Tongue (tissue), 2 donors: ENCODE data around the gene RHBDL1. TPM values are rescaled to one million over a fixed set of nuclear protein-coding genes. Genes with fewer than 3 reads are reported as not detected.
"Not testable (repeated sequence)": the region's sequence is repeated elsewhere in the genome, so short reads cannot be mapped to it uniquely, and the experiment has no call there.

Source experiments
- DNase-seq: peaks from one replicate; pipeline ENCODE4 v3.0.0-alpha.2; 2015
- total RNA-seq: library from RNA; depleted of rRNA; stranded (reverse); fragments of >200 nt; gene quantifications from one replicate; pipeline ENCODE4 v1.2.3, GENCODE V29; 2014

The RHBDL1 gene
- total RNA-seq, 1 donor from 2014 or later: 1.2 TPM

DNA sequence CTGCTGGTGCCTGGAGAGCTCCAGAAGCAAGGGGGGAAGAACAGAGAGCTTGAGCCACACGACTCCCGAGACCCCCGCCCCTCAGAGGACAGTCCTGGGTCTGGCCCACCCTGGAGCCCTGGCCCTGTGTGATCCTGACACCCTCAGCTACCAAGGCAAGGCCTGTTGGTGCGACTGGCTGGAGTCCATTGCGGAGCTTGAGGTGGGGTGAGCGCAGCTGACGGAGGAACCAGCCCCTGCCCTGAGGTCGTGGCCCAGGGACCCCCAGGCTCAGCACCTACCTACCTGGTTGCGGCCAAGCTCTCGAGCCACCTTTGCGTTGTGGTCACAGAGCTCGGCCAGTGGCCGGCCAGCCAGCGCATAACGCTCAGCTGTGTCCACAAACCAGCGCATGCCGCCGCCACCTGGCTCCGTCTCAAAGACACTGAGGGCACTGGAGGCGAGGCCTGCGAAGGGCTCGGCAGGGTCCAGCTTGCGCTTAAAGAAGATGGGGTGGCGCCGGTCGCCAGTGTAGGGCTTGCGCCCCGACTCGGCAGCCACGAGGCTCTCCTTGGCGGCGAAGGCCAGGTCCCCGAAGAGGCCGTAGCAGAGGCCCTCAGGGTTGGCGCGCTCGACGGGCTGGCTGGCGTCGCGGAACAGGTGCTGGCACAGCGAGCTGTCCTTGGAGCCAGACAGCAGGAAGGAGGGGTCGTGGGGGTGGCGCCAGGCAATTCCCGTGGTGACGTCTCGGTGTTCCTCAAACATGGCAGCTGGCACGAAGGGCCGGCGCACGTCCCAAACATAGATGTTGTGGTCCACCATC, 11.2 kb downstream of the RHBDL1 start:
- DNase-seq: no peak

DNA sequence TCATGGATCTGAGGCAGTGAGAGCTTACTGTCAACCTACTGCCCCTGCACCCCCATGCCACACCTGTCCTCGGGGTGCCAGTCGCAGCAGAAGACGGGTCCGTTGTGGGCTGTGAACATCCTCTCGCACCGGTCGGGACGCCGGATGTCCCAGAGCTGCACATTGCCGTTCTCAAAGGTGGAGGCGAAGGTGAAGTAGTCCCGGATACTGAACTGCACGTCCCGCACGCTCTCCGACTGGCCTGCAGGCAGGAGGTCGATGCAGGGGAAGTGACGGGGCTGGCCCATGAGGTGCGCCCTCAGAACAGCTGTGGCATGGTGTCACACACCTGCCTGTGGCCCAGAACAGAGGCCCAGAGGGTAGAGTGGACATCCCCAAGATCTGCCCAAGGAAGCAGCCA, 12.0 kb downstream of the RHBDL1 start:
- no peak for DNase-seq

DNA sequence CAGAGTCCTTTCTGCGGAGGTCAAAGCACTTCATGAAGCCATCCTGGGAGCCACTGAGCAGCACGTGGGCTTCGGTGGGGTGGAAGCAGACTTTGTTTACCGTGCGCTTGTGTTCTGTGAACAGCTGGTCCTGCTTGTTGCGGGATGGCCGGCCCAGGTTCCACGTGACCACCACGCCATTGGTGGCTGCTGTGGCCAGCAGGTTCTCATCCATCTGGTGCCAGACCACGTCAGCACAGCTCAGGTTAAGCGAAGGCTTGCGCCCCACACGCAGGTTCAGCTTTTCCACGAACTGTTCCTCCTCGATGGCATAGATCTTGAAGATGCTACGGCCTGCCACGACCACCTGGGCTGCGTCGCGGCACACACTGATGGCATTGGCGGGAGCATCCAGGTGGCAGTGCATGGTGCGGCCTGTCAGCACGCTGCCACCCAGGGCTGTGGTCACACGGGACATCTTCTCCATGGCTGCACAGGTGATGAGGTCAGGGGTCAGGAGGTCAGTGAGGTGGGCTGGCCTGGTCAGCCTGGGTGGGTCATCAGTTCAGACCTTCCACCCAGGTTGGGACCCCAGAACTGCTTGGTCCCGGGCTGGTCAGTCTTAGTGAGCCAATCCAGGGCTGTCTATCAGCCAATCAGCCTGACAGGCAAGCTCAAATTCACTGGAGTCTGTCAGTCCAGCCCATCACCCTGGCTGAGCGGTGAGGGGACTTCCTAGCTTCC, 13.9 kb downstream of the RHBDL1 start:
- no peak for DNase-seq

DNA sequence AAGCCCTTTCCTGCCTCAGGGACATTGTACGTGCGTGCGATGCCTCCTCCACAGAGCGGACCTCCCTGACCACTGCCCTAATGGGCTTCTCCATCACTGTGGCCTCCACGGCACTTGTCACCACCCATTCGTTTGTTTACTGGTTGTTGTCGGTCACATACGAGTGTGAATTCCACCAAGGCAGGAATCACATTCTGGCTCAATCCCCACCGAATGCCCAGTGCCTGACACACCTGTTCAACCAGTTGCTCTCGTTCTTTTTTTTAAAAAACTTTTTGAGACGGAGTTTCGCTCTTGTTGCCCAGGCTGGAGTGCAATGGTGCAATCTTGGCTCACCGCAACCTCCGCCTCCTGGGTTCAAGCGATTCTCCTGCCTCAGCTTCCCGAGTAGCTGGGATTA, 15.8 kb downstream of the RHBDL1 start:
- not testable (repeated sequence) for DNase-seq

DNA sequence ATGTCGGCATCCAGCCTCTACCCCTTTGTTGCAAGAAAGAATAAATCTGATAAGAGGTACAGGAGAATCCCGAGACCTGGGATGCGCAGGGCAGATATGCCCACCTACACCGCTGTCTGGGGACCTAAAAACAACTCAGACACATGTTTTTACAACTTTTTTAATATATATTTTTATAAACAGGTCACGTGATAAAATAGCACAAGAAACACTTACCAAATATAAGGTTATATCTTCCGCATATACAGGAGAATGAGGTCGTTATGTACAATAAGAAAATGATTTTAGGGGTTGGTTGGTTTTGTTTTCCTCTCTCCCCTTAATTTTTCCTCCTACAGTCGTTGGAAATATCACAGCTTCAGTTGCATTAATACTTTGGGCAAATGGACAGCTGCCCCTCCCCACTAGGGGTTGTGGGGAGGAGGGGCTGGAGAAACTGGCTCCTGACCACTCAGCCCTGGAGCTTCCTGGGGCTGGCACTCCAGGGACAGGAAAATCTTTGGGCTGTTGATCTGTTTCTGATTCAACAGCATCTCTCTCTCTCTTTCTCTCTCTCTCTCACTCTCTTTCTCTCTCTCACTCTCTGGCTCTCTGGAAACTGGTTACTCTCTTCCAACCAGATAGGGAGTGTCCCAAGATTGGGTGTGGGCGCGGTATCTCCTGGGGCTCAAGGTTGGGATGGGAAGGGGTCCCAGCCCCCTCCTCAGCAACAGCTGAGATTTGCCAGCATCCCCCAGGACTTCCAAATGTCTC, 17.1 kb downstream of the RHBDL1 start:
- DNase-seq: no peak

DNA sequence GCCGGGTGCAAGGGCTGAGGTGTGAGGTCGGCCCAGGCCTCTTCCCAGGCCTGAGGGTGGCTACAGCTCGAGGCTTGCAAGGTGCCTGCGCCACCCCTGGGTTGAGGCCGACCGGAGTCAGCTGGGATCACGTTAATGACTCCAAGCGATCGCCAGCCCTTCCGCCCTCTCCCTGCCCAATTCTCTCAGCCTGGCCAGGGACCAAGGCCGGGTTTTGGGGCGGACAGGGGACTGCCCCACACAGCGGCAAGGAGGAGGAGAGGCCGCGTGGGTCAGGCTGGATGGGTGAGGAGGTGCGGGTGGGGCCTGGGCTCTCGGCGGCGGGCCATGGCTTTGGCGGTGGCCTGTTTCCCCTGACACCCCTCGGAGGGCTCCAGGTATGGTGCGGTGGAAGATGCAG, 17.9 kb downstream of the RHBDL1 start:
- no peak for DNase-seq

DNA sequence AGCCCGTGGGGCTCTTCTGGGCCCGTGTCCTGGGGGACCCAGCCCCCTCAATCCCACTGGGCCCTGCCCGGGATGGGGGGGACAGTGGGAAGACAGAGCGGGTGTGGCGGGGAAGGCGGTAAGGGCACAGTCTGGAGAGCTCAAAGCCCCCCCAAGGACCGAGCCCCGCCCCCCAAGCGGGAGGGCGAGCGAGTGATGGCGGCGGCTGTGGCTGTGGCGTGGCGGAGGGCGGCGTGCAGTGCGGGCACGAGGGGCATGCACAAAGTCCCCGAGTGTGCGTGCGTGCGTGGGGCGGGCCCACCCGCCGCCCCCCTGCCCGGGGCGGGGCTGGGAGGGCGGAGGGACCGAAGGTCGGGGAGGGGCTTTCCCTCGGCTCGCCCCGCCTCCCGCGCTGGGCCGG, 18.3 kb downstream of the RHBDL1 start:
- DNase-seq: no peak

DNA sequence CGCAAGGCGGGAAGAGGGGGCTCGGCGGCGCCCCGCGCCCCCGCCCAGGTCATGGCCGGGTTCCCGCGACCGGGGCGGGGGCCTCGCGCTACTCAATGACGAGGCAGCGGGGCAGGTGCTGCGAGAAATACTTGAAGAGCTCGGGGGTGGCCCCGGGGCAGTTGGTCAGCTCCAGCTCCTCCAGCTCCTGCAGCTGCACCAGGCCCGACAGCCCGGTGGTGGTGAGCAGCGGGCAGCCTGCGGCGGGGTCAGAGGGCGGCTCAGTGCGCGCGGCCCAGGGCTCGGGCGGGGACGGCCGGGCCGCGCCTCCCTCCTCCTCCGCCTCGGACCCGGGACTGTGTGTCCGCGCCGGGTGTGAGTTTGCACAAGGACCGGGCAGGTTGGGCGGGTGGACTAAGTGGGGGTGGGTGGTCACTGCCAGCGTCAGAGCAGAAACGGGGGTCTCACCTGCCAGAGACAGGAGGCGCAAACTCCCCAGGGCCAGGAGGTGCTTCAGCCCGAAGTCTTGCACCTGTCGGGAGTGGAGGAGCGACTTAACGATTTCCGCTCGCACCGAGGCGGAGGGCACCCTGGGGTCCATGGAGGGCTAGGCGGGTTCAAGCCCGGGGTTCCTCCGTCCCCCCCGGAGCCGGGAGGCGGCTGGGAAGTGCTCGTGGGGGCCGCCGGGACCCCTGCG, 18.9 kb downstream of the RHBDL1 start:
- no peak for DNase-seq

DNA sequence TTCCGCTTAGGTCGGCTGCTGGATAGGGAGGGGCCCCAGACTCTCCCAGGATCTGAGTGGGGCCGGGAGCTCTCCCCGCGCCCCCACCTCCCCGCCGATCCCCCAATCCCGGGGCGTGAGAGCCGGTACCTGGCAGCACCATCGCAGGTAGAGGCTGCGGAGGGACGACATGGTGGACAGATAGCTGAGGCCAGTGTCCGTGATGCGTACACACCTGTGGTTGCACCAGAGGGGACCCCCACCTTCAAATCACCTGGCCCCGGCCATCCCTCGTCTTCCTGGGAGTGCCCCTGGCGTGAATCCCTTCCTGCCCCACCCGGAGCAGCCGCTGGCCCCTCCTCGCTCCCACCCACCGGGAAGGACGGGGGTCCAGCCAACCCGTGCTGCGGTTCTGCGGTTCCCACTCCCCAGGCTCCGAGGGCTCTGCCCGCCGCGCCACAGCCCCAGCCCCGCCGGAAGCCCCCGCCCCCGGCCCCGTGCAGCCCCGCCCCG, 19.4 kb downstream of the RHBDL1 start:
- DNase-seq: no peak

DNA sequence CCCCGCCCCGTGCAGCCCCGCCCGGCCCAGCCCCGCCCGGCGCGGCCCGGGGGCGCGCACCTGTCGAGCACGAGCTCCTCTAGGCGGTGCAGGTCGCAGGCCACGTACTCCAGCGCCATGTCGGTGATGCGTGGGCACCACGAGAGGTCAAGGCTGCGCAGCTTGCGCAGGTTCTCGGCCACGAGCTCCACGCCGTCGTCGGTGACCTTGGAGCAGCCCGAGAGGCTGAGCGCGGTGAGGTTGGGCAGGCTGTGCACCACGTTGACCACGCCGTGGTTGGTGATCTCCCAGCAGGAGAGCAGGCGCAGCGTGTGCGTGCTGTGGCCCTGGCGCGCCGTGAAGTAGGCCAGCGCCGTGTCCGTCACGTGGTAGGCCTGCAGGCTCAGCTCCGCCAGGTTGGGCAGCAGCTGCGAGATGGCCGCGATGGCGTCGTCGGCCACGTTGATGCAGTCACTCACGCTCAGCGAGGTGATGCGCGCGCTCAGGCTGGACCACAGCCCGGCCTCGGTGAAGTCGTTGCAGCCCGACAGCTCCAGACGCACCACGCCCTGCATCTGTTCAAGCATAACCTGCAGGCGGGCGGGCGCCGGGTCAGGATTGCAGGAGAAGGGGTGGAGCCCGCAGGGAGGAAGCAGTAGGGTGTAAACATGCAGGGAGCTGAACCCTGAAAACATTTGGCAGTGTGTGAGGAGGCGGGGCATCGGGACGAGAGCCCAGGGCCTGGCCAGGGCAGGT, 20.1 kb downstream of the RHBDL1 start:
- peak; percentile 52 for DNase-seq

DNA sequence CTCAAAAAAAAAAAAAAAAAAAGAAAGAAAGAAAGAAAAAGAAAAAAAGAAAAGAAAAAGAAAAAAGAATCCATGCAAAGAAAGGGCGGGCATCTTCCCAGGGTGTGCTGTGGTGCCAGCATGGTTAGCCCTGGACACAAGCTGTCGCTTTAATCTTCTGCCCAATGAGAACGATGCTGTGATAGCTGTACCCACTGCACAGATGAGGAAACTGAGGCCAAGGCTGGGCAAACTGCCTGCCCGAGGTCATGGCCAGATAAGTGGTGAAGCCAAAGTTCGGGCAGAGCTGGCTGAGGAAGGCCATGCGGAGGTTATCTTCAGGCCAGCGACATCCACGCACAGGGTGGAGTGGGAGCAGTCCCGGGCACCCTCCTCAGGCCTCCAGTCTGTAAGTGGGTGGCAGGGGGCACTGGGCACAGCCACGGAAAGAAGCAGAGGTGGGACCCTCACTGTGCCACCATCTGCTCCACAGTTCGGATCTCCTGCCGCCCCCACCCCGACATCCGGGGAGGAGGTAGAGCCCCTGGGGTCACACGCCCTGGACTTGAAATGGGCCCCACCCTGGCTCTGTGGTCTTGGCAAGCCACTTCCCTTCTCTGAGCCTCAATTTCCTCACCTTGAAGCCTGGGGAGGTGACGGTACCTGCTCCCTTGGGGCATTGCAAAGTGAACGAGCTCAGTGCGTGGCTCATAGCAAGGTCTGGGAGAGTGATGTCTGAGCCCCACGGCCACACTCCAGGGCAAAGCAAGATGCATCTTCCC, 23.6 kb downstream of the RHBDL1 start:
- no peak for DNase-seq

DNA sequence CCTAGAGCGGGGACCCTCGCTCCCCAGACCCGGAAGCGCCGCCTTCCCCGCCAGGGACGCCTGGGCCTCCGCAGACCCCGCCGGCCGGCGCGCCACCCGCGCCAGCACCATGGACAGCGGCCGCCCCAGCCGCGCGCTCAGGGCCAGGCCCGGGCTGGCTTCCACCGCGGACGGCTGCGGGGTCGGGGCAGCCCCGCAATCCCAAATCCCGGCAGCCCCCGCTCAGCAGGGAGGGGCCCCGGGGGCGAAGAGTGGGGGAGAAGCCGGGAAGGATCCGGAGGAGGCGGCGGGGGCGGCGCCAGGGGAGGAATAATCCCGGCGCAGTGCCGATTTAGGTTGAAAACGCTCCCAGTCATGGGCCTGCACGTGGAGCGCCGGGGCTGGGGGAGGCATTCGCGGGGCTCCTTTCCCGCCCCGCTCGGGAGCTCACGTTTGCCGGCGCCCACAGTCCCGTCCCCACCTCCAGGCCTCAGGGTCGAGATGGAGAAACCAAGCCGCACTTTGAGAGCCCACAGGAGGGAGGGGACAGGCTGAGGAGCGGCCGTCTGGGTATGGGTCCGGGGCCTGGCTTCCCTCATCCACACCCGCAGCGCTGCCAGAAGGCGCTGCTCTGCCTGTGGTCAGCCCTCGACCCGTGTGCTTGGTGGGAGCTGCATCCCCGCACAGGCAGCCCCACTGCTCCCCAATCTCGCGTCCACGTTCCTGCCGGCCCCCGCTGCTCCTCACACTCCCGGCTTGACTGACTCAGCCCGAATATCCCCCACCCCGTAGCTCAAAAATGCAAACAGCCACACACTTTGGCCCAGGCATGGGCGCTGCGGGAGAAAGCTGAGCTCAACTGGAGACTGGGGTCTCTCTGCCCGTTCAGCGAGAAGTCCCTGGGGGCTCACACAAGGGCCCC, 25.5 kb downstream of the RHBDL1 start:
- DNase-seq: peak; percentile 65

DNA sequence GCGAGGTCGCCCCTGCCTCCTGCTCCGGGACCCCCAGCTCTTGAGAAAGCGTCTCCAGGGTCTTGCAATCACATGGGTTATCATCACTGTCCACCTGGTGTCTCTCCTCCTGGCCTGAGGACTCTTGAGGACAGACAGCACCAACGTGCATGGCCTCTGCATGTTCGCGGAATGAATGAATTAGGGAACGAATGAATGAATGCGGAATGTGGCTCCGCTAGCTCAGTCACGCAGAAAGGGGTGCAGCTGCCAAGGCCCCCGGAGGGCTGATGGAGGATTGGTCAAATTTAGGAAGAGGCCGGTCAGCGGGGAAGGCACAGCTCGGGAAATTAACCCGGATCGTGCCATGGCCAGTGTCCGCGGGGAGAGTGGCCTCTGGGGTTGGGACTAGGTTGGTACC, 26.9 kb downstream of the RHBDL1 start:
- DNase-seq: no peak

DNA sequence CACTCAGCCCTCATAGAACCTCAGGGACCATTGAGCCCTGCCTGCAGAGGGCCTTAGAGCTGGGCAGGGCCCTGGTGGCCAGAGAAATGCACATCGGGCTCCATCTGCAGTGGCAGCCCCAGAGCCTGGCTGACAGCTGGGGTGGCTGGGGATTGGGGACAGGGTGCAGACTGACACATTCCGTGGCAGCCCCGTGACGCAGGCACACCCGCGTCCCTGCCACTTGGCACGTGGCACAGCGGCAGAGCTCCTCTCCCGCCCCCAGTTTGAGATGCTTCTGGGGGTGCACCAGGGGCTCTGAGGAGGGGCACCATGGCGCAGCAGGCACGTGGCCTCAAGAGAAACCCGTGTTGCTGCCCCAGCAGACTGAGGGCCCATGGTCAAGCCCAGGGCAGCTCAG, 27.9 kb downstream of the RHBDL1 start:
- no peak for DNase-seq

DNA sequence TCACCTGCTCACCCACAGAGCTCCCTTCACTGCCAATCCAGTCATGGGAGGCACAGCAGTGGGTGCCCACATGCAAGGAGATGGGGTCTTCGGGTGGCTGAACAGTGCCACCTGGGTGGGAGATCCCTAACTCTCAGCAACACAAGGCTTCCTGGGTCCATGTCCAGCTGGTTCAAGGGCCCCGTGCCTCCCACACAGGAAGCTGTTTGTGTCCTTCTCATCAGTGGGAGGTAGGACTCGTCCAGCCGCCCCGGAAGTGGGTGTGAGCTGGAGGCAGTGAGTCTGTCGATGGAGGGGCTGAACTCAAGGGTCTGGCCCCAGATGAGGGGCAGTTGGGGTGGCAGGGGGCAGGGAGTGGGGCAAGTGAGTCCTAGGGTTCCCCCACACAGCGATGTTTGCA, 28.6 kb downstream of the RHBDL1 start:
- DNase-seq: no peak

DNA sequence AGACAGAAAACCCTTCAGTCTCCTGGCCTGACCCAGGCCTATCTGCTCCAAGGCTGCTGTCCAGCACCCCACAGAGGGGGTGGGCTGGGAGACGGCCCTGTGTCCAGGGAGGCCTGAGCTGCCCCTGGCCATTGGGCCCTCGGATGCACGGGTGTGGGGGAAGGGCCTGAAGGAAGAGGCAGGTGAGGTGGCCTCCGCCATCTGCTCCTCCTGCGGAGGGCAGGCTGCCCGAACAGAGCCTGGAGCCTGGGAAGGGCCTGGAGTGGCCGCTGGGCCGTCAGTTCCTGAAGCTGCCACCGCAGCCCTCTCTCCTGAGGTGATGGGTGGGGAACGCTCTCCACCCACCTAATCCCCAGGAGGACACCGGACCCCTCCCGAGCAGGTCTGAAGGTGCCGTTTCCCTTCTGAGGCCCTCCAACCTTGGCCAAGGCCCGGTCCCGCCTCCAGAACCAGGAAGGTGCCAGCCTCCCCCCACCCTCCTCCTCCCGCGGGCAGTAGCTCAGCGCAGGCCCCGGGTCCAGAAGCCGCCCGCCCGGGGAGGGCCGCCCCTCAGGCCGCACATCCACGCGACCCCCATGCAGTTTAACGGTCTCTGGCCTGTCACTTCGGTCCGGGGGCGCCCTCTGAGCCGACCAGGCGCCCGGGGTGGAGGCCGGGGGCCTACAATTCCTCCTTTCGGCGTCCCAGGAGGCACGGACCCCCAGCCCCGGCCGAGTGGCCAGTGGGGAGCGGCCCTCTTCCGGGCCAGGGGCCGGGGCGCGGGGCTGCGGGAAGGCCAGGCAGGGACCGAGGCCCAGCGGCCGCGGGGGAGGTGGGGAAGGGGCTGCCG, 29.3 kb downstream of the RHBDL1 start:
- no peak for DNase-seq

DNA sequence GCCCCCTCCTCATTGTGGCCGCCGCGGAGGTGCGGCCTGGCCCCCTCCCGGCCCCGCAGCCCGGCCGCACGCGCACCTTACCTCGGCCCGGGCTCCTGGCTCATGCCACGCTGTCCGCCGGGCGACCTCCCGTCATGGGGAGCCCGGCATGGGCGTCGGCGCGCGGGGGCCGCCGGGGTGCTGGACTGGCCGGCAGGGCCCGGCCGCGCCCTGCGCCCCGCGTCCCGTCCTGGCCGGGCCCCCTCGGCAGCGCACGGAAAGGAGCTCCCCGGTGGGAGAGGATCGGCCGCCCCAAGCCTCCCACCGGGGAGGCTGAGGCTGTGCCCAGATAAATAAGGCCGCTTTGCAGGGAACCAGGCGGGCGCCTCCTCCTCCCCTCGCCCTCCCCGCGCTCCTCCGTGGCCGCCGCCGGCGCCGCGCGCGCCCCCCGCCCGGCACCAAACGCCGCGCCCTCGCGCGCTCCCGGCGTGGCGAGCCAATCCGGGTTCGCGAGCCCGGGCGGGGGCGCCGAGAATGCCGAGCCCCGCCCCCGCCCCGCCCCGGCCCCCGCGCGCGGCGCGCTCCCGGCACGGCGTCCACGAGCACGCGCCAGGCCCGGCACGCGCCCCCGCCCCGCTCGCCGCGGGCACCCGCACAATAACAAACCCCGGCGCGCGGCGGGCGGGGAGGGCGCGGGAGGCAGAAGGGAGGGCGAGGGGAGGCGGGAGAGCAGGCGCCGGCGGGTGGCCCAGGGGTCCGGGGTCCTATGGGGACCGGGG, 30.1 kb downstream of the RHBDL1 start, which contains the start of gene FBXL16:
FBXL16 (minus strand) TSS at position 371 of the 758 bp plus-strand sequence. CDS start 8,396 bp downstream, outside the sequence.
- DNase-seq: no peak
